Esophagus (tissue), 2 donors: Measurements from ENCODE around the gene BCAS3. TPM values are rescaled to one million over a fixed set of nuclear protein-coding genes. Genes with fewer than 3 reads are reported as not detected.

Experiments used
- H3K27ac ChIP-seq, 2 donors: one replicate each; pipeline ENCODE4 v1.5.1; 2013; ENCODE audit warnings: low read depth in 2 of 2, mild to moderate bottlenecking in 2 of 2, inconsistent platforms in 1 of 2, low read length in 1 of 2, moderate library complexity in 1 of 2
- H3K27me3 ChIP-seq, 2 donors: one replicate each; pipeline ENCODE4 v1.6.1; 2013; ENCODE audit warnings: low read length in 2 of 2, control low read depth in 1 of 2, mild to moderate bottlenecking in 1 of 2; ENCODE audit not compliant: insufficient read depth in 2 of 2, control insufficient read depth in 1 of 2
- H3K36me3 ChIP-seq, 2 donors: one replicate each; pipeline ENCODE4 v1.6.1; 2013; ENCODE audit warnings: low read length in 1 of 2; ENCODE audit not compliant: control insufficient read depth in 2 of 2, insufficient read depth in 2 of 2
- H3K4me1 ChIP-seq, 2 donors: one replicate each; pipeline ENCODE4 v1.6.1; 2013; ENCODE audit warnings: low read length in 1 of 2; ENCODE audit not compliant: control insufficient read depth in 2 of 2, insufficient read depth in 2 of 2
- H3K4me3 ChIP-seq, 2 donors: one replicate each; pipeline ENCODE4 v1.5.1; 2013; ENCODE audit warnings: low read length in 2 of 2, mild to moderate bottlenecking in 2 of 2, low read depth in 1 of 2, moderate library complexity in 1 of 2
- H3K9me3 ChIP-seq, 2 donors: one replicate each; pipeline ENCODE4 v1.6.1; 2013; ENCODE audit warnings: mild to moderate bottlenecking in 2 of 2, low read depth in 1 of 2, low read length in 1 of 2, moderate library complexity in 1 of 2; ENCODE audit not compliant: control insufficient read depth in 2 of 2, insufficient read depth in 1 of 2
- WGBS, 2 donors: extraction: QIAGEN DNeasy Blood & Tissue Kit; methylation state at CpG; one replicate each; pipeline ENCODE4 v1.1.7; 2013; 5-methylcytosine and 5-hydroxymethylcytosine counted together
- polyA plus RNA-seq, 2 donors: library from polyadenylated mRNA; stranded (reverse); fragments of 200-250 nt; gene quantifications; one replicate each; pipeline ENCODE4 v1.2.3, GENCODE V29; 2013
- donor health status: healthy with polysubstance abuse.
- donor health status: Bipolar disorder and iron deficiency.

The BCAS3 gene
- polyA plus RNA-seq, 2 donors = 4.7 to 6.6 TPM

GRCh38 chr17:61149862-61150362 lies 472.3 kb downstream of the BCAS3 start:
- Histone ChIP-seq H3K36me3 (no peaks in the 10 kb centered on the region), H3K27me3 (no peaks in the 10 kb centered on the region), H3K4me3 (no peak overlapping the region), H3K4me1 (no peaks in the 10 kb centered on the region), H3K27ac (no peak overlapping the region), H3K9me3 (no peaks in the 10 kb centered on the region)
- 85 to 91% methylated on average over 2 of the region's 2 CpGs for WGBS, 2 donors

DNA sequence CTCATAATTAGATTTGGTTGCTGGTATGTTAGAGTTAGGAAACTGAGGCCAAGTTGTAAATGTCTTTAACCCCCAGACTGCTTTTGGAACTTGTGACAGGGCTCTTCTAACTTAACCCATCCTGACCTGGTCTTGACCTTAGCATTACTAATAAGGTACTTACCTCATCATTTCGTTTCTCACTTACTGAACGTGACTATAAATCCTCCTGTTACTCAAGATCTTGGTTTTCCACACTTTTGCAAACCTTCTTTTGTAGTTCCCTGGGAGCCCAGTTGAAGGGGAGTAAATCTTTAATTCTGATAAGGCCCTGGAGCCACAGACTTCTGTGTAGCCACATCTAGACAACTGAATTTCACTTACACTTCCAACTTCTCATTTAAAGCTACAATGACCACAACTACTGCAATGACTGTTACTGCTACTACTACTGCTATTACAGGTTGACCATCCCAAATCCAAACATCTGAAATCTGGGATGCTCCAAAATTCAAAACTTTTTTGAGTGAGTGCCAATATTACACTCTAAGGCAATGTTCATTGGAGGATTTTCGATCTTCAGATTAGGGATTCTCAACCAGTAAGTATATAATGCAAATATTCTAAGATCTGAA lies 473.1 kb downstream of the BCAS3 start:
- WGBS, 2 donors = 85 to 86% methylated on average over 3 of the region's 3 CpGs
- H3K27ac ChIP-seq = no peak overlapping the region
- no peaks in the 10 kb centered on the region for H3K9me3 ChIP-seq
- H3K4me3 ChIP-seq = no peak overlapping the region
- H3K36me3 ChIP-seq = no peaks in the 10 kb centered on the region
- no peaks in the 10 kb centered on the region for H3K4me1 ChIP-seq
- no peaks in the 10 kb centered on the region for H3K27me3 ChIP-seq

GRCh38 chr17:61152898-61153297 lies 475.2 kb downstream of the BCAS3 start:
- Histone ChIP-seq H3K4me3 (no peak overlapping the region), H3K36me3 (no peaks in the 10 kb centered on the region), H3K9me3 (no peaks in the 10 kb centered on the region), H3K27ac (no peak overlapping the region), H3K4me1 (no peaks in the 10 kb centered on the region), H3K27me3 (no peaks in the 10 kb centered on the region)
- WGBS, 2 donors = 93 to 94% methylated on average over 1 of the region's 1 CpG

DNA sequence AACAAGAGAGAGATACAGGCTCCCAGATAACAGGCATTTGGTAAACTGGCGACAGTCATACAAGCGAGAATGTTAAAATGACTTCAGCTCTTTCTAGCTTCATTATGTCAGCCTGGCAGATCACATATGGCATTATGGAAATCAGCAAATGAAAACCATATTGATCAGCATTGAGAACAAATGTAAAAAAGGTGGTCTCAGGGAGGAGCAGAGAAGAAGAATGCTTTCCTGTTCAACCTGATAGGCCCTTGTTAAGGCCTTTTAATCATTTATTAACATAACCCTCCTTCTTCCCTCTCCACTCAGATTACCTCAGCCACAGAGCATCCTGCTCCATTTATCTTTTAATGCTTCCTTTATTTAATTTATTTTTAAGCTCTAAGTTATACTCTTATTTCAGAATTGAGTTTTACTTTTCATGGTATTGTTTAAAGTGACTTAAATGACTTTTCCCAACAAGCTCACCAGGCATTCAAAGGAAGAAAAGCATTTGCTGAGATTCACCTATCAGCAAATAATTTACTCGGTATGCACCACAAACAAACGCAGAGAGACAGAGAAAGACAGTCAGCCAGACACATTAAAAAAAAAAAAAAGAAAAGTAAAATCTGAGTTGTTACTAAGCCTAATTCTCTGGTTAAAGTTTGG lies 478.1 kb downstream of the BCAS3 start:
- no peaks in the 10 kb centered on the region for H3K4me1 ChIP-seq
- H3K36me3 ChIP-seq = no peaks in the 10 kb centered on the region
- no peaks in the 10 kb centered on the region for H3K9me3 ChIP-seq
- WGBS, 2 donors = 94 to 96% methylated on average over 4 of the region's 4 CpGs
- no peaks in the 10 kb centered on the region for H3K27me3 ChIP-seq
- H3K27ac ChIP-seq = no peak overlapping the region
- H3K4me3 ChIP-seq = no peak overlapping the region

DNA sequence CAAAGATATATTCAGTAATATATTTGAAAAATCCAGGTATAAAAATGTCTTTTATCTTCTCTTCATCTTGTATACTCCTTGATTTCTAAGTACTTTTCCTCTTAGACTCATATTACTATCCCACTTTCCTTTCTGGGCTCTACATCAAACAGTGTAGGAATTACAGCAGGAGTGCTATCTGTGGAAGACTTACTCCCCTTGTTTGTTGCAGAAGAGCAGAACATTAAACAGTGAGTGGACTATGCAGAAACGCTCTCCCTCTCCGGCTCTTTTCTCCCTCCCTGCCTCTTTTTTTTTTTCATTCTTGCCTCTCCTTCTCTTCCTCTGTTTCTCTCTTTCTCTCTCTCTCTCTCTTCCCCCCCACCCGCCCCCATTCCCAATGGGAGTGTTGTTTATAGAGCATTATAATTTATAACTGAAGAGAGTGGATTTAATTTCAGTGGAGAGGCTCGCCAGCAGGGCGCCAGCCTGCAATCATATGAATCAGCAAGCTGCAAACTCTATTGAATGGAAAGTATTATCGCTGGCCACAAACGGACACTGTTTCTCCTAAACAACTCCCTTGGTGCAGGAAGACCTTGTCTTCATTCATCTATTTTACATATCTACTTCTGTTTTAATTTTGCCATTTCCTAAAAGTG lies 479.7 kb downstream of the BCAS3 start:
- no peaks in the 10 kb centered on the region for H3K36me3 ChIP-seq
- no peaks in the 10 kb centered on the region for H3K4me1 ChIP-seq
- no peaks in the 10 kb centered on the region for H3K9me3 ChIP-seq
- H3K27ac ChIP-seq = no peak overlapping the region
- H3K4me3 ChIP-seq = no peak overlapping the region
- H3K27me3 ChIP-seq = no peaks in the 10 kb centered on the region
- WGBS, 2 donors = 55 to 56% methylated on average over 7 of the region's 7 CpGs

GRCh38 chr17:61158376-61158775 lies 480.7 kb downstream of the BCAS3 start:
- Histone ChIP-seq H3K27ac (no peak overlapping the region), H3K4me1 (no peaks in the 10 kb centered on the region), H3K9me3 (no peaks in the 10 kb centered on the region), H3K36me3 (no peaks in the 10 kb centered on the region), H3K27me3 (no peaks in the 10 kb centered on the region), H3K4me3 (no peak overlapping the region)
- WGBS, 2 donors = 89 to 91% methylated on average over 3 of the region's 3 CpGs

DNA sequence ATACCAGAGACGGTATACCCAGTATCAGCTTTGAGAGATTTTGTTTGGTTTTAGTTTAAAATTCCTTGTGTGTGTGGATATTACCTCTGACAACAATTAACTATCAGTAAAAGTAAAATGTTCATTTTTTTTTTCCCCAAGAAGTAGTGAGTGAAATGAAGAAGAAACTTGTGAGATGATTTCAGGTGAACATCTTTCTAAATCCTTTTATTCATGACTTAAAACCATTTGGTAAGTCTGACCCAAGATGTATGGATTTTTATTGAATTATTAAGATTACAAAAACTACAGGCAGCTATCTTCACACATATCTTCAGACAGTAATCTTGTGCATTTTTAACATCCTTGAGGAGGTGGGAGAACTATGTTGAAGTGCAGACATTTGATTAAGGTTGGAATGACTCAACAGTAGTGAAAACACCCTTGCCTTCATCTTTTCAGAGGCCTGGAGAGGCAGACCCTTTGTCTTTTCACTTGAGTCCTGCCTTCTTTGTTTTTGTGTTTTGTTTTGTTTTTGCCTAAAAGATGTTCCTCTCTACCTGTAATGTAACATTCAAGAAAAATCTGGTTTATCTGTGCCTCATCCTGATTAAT lies 481.7 kb downstream of the BCAS3 start:
- WGBS, 2 donors = 82 to 85% methylated on average over 1 of the region's 1 CpG
- H3K4me3 ChIP-seq = no peak overlapping the region
- H3K4me1 ChIP-seq = no peaks in the 10 kb centered on the region
- no peak overlapping the region for H3K27ac ChIP-seq
- no peaks in the 10 kb centered on the region for H3K9me3 ChIP-seq
- no peaks in the 10 kb centered on the region for H3K27me3 ChIP-seq
- H3K36me3 ChIP-seq = no peaks in the 10 kb centered on the region

DNA sequence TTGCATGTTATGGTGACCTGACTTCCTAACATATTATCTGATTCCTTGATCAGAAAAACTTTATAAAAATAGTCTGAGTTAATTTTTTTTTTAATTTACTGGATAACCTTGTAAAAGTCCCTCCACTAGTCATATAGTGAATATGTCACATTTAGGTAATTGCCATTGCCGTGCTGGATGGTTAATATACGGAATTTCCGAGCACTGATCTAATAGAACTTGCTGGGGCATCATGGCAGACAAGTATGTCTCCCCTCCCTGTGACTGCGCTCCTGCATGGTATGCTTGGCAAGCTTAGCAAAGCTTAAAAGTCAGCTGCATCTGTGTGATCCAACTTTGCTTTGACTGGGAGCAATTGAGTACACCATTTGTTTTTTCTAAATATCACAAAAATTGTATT lies 482.6 kb downstream of the BCAS3 start:
- Histone ChIP-seq H3K4me3 (no peak overlapping the region), H3K27me3 (no peaks in the 10 kb centered on the region), H3K36me3 (no peaks in the 10 kb centered on the region), H3K9me3 (peaks cover 0 to 3% of the 10 kb centered on the region in 2 donors), H3K27ac (no peak overlapping the region), H3K4me1 (no peaks in the 10 kb centered on the region)
- 92 to 94% methylated on average over 4 of the region's 4 CpGs for WGBS, 2 donors

DNA sequence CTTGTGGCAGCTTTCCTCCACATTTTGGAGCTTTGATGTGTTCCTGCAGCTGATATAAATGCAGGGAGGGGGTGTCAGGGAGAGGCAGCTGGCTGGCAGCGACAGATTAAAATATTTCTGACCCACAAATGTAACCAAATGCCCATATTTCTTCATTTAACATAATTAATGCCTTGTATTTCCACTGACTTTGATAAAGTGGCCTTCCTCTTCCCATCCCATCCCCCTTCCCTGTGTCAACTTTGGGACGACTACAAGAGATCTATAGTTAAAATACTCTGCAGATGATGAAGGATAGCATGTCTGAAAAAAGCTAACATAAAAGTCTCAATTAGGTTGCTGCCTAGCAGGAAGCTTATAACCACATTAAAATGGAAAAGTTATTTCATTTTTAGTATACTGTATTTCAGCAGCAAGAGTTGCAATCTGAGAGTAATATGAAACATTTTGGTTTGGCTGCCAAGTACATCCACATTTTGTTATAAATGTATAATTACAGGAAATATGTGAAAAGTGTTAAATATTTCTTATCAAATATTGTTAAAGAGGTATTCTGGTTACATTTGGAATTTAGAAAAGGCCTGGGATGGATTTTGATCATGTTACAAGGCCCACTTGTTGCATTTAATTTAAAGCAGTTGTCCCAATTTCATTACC lies 483.3 kb downstream of the BCAS3 start:
- Histone ChIP-seq H3K4me1 (no peaks in the 10 kb centered on the region), H3K9me3 (peaks cover 0 to 3% of the 10 kb centered on the region in 2 donors), H3K4me3 (no peak overlapping the region), H3K27ac (no peak overlapping the region), H3K27me3 (no peaks in the 10 kb centered on the region), H3K36me3 (no peaks in the 10 kb centered on the region)
- WGBS, 2 donors = 64 to 87% methylated on average over 2 of the region's 2 CpGs
